Lung (tissue), 12 donors: ENCODE results near the gene HNRNPLL. TPM values are rescaled to one million over a fixed set of nuclear protein-coding genes. Genes with fewer than 3 reads are reported as not detected.

Source experiments
- ATAC-seq: fragments of 200-7000 bp; cut with Tn5 transposase; one replicate; pipeline ENCODE4 v1.9.1; 2020; ENCODE audit warnings: moderate number of reproducible peaks; ENCODE audit not compliant: insufficient read depth, low FRiP score
- DNase-seq, 3 donors: peaks; one replicate each; pipeline ENCODE4 v3.0.0-alpha.2; 2013 to 2017
- H3K27ac ChIP-seq, 2 donors: one replicate each; pipeline ENCODE4 v1.5.1; 2013; ENCODE audit warnings: mild to moderate bottlenecking in 2 of 2, moderate library complexity in 2 of 2, control low read depth in 1 of 2, inconsistent platforms in 1 of 2, low read depth in 1 of 2, low read length in 1 of 2
- H3K27me3 ChIP-seq, 3 donors: one replicate each; pipeline ENCODE4 v1.5.1; 2013; ENCODE audit warnings: low read length in 2 of 3; ENCODE audit not compliant: control insufficient read depth in 3 of 3, insufficient read depth in 3 of 3
- H3K36me3 ChIP-seq, 4 donors: one replicate each; pipeline ENCODE4 v1.5.1; 2013; ENCODE audit warnings: low read length in 4 of 4, mild to moderate bottlenecking in 1 of 4, moderate library complexity in 1 of 4; ENCODE audit not compliant: control insufficient read depth in 4 of 4, insufficient read depth in 4 of 4
- H3K4me1 ChIP-seq, 5 donors: one replicate each; pipeline ENCODE4 v1.5.1; 2013; ENCODE audit warnings: low read length in 5 of 5, mild to moderate bottlenecking in 2 of 5, moderate library complexity in 1 of 5; ENCODE audit not compliant: control insufficient read depth in 5 of 5, insufficient read depth in 5 of 5
- H3K4me3 ChIP-seq: one replicate; pipeline ENCODE4 v1.5.1; 2013; ENCODE audit warnings: mild to moderate bottlenecking, control low read depth, moderate library complexity
- H3K9ac ChIP-seq, 2 donors: one replicate each; pipeline ENCODE4 v1.5.1; 2013; ENCODE audit warnings: low read length in 2 of 2, control low read depth in 1 of 2; ENCODE audit not compliant: insufficient read depth in 1 of 2
- H3K9me3 ChIP-seq, 4 donors: one replicate each; pipeline ENCODE4 v1.5.1; 2013; ENCODE audit warnings: low read length in 3 of 4, mild to moderate bottlenecking in 1 of 4, moderate library complexity in 1 of 4; ENCODE audit not compliant: control insufficient read depth in 4 of 4, insufficient read depth in 3 of 4
- CTCF ChIP-seq: IDR thresholded peaks from 2 replicates; pipeline ENCODE4 v1.5.1; 2012; ENCODE audit warnings: mild to moderate bottlenecking; ENCODE audit errors: control extremely low read depth, extremely low read depth
- WGBS, 2 donors: extraction: QIAGEN DNeasy Blood & Tissue Kit; methylation state at CpG; one replicate each; pipeline ENCODE4 v1.1.7; 2013; 5-methylcytosine and 5-hydroxymethylcytosine counted together
- polyA plus RNA-seq, 2 donors: library from polyadenylated mRNA; stranded (reverse); fragments of 200-250 nt; gene quantifications; one replicate each; pipeline ENCODE4 v1.2.1, GENCODE V29; 2013
- total RNA-seq, 2 donors: library from RNA; depleted of rRNA in 1 of 2; stranded (reverse); fragments of >200 nt in 1 of 2; gene quantifications; one replicate each; pipeline ENCODE4 v1.2.1, GENCODE V29; 2014 to 2021
- donor health status: control.
- donor health status: control.
- donor health status: Bipolar disorder and iron deficiency.
- donor health status: healthy.
- donor health status: DM: yes; HTN: yes; CAD: no.

The HNRNPLL gene
- total and polyA plus RNA-seq, 4 donors: 12.4 to 88.8 (median 30.7) TPM

- H3K36me3 ChIP-seq: no peaks in the 10 kb centered on the region
These were observed 87.3 kb downstream of the HNRNPLL start for GRCh38 chr2:38515155-38516074.

GRCh38 chr2:38514603-38515154, 88.0 kb downstream of the HNRNPLL start:
- H3K9me3 ChIP-seq: no peaks in the 10 kb centered on the region
- no peak overlapping the region for H3K27ac ChIP-seq
- WGBS, 2 donors: 77 to 82% methylated on average over 3 of the region's 3 CpGs
- no peak overlapping the region for H3K9ac ChIP-seq
- no peak for TF ChIP-seq CTCF
- H3K4me1 ChIP-seq: no peaks in the 10 kb centered on the region
- H3K36me3 ChIP-seq: no peaks in the 10 kb centered on the region
- no peaks in the 10 kb centered on the region for H3K27me3 ChIP-seq
- H3K4me3 ChIP-seq: no peak overlapping the region
- ATAC-seq (no peak), DNase-seq (no peak)

More at GRCh38 chr2:38515155-38516074, 87.3 kb downstream of the HNRNPLL start:
- Histone ChIP-seq H3K27me3 (no peaks in the 10 kb centered on the region), H3K9ac (no peak overlapping the region), H3K27ac (peak overlapping the region in 1 of 2 donors; percentile 69), H3K4me3 (no peak overlapping the region), H3K9me3 (no peaks in the 10 kb centered on the region), H3K4me1 (no peaks in the 10 kb centered on the region)
- TF ChIP-seq CTCF: no peak
- WGBS, 2 donors: 66 to 88% methylated on average over 26 of the region's 26 CpGs
- peak; percentile 62 to 68 (median 63) for DNase-seq
- peak; percentile 75 for ATAC-seq

- Histone ChIP-seq H3K36me3 (no peaks in the 10 kb centered on the region), H3K4me3 (no peak overlapping the region), H3K27ac (no peak overlapping the region), H3K9me3 (no peaks in the 10 kb centered on the region), H3K4me1 (peaks cover 0 to 7% (median 0%) of the 10 kb centered on the region in 5 donors), H3K9ac (no peak overlapping the region), H3K27me3 (no peaks in the 10 kb centered on the region)
- no peak for TF ChIP-seq CTCF
- ATAC-seq (no peak), DNase-seq (no peak)
- WGBS, 2 donors: 43 to 77% methylated on average over 3 of the region's 3 CpGs
These were observed 90.5 kb downstream of the HNRNPLL start for GRCh38 chr2:38512211-38512610.

Other genes starting within 250 kb of the HNRNPLL start
- gene ATL2, start 225.7 kb downstream of the HNRNPLL start, total RNA-seq: 100 to 1,000 TPM in 1 of 2 donors, 10 to 100 TPM in 1; 53.1 to 171 TPM
- gene ATL2, start 225.7 kb downstream of the HNRNPLL start, polyA plus RNA-seq: 10 to 100 TPM; 23.4 to 27.3 TPM
- gene GALM, start 63.2 kb upstream of the HNRNPLL start, total RNA-seq: 10 to 100 TPM; 18.3 to 25.5 TPM
- 1 to 10 TPM; 7.6 to 9.9 TPM for gene GALM, start 63.2 kb upstream of the HNRNPLL start, polyA plus RNA-seq
- 100 to 1,000 TPM in 1 of 2 donors, 10 to 100 TPM in 1; 95.1 to 108 TPM for gene SRSF7, start 148.4 kb upstream of the HNRNPLL start, total RNA-seq
- 100 to 1,000 TPM; 151 to 155 TPM for gene SRSF7, start 148.4 kb upstream of the HNRNPLL start, polyA plus RNA-seq
- 10 to 100 TPM; 10.6 to 11.3 TPM for gene GEMIN6, start 175.3 kb upstream of the HNRNPLL start, total RNA-seq
- gene GEMIN6, start 175.3 kb upstream of the HNRNPLL start, polyA plus RNA-seq: 10 to 100 TPM in 1 of 2 donors, 1 to 10 TPM in 1; 7.1 to 18.5 TPM